ENCODE measurements around the gene ODF2L. TPM values are rescaled to one million over a fixed set of nuclear protein-coding genes. Genes with fewer than 3 reads are reported as not detected.

Gene ODF2L
- 40.2 and 44.8 TPM in 2 replicates for total RNA-seq (2014; rRNA removed; shearing (Covaris generic))

GRCh38 chr1:86395751-86396497 is at the start of gene ODF2L:
Gene ODF2L, minus strand, starts transcription at chr1:86396323. Its CDS starts 9,296 bp downstream, at chr1:86387027.
- peak; percentile 87 for DNase-seq (ENCODE audit: low read depth)

DNA sequence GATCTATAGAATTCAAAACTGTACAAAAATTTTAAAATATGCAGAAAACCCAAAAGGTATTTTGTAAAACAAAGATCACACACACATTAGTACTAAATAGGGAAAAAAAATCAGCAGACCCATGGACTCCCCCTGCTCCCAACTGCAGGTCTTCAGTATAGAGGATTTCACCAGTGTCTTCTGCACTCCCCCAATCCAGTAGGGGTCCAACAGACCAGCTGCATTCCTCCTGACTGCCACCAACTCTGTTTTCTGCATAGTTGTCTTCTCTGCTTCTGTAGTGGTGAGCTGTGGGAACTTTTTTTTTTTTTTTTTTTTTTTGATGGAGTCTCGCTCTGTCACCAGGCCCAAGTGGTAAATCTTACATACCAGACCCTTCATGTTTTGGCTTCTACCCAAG is 49.8 kb upstream of the ODF2L start:
- no peak for DNase-seq (ENCODE audit: low read depth)

DNA sequence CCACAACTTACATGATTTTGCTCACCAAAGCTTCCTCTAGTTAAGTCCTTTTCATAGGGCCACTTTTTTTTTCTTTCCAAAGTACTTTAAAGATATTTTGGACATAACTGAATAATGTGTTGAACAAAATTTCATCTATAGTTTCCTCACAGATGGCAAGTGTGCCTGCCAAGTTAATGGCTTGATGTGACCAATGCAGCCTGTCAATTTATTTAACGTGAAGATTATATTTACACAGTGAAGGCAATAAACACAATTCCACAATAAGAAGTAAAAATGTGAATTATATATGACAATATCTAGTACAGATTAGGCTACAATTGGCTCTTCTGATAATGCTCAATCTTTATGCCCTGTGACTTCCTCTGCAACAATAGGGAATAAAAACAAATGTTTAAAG is 45.9 kb upstream of the ODF2L start:
- DNase-seq (ENCODE audit: low read depth) = no peak

DNA sequence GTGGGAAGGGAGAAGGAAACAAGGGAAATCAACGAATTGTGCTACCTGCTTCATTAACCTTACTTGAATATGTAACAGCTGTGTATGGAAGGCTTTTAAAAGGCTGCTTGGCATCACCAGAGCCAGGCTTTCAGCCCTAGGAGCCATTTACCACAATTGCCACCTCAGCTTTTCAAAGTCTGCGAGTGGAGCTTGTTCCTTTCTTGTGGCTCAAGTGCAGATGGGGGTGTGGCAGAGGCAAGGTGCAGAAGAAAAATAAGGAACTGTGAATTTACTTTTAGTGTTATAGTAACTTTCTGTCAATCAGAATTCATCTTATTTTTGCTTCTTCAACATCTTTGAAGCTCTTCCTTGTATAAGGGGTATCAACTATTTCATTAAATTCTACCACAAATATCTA is 45.5 kb upstream of the ODF2L start:
- no peak for DNase-seq (ENCODE audit: low read depth)

- DNase-seq (ENCODE audit: low read depth) = no peak
These were observed 39.9 kb upstream of the ODF2L start for GRCh38 chr1:86436041-86436440.

DNA sequence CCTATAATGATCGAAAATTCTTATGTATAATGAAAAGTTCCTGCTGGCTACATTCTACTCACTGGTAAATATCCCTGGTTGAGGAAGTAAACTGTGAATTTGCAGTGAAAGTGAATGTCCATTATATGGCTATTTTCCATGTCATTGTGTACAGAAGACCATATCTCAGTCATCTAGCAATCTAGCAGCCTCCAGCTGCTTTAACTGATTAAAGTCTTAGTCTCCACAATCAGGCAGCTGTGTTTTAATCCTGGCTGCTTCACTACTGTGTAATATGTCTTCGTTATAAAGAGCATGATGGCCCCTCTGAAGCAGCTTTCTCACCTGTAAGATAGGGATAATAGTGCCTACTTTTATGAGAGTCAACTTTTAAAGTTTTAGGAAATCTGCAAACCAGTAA is 39.2 kb upstream of the ODF2L start:
- no peak for DNase-seq (ENCODE audit: low read depth)

DNA sequence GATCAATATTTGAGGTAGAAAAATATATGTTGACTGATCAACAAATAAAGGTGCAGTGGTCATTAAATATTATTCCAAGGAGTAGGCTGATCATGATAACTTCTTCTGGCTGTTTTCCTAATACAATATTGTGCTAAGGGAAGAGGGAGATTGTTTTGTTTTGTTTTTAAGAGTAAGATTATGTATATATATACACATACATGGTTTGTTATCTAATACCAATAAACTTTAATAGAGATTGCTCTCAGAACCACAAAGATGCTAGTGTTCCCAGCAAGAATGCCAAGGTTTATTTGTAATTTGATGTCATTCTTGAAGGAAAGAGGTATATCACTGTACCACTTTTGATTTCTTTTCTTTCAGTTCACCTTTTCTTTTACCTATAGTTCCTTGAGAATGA is 37.9 kb upstream of the ODF2L start:
- DNase-seq (ENCODE audit: low read depth) = no peak

DNA sequence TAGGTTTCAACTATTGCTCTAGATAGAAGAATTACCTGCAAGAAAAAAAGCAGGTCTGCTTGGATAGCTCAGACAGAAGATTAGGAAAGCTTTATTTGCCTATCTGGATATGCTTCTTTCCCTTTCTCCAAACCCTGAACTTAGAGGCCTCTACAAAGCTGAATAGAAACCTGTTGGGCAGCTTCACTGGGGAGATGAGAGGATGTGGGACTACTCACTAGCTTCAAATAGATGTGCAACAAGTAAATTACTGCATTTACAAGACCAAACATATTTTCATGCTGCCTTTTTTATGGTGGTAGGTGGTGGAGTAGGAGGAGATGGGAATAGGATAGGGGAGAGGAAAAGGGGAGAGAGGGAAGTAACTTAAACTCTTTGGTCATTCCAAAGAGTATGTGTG is 34.3 kb upstream of the ODF2L start:
- DNase-seq (ENCODE audit: low read depth) = no peak

- DNase-seq (ENCODE audit: low read depth) = peak; percentile 97
These were observed 33.7 kb upstream of the ODF2L start for GRCh38 chr1:86429835-86430234.

- DNase-seq (ENCODE audit: low read depth) = peak; percentile 68
These were observed 33.1 kb upstream of the ODF2L start for GRCh38 chr1:86429122-86429725.

GRCh38 chr1:86423873-86424272 is 27.8 kb upstream of the ODF2L start, which contains the start of gene CLCA2:
Gene CLCA2, plus strand, starts transcription at chr1:86424171. Its CDS starts 77 bp downstream, at chr1:86424248.
- no peak for DNase-seq (ENCODE audit: low read depth)

GRCh38 chr1:86423473-86423872 is 27.4 kb upstream of the ODF2L start:
- DNase-seq (ENCODE audit: low read depth) = peak; percentile 24

DNA sequence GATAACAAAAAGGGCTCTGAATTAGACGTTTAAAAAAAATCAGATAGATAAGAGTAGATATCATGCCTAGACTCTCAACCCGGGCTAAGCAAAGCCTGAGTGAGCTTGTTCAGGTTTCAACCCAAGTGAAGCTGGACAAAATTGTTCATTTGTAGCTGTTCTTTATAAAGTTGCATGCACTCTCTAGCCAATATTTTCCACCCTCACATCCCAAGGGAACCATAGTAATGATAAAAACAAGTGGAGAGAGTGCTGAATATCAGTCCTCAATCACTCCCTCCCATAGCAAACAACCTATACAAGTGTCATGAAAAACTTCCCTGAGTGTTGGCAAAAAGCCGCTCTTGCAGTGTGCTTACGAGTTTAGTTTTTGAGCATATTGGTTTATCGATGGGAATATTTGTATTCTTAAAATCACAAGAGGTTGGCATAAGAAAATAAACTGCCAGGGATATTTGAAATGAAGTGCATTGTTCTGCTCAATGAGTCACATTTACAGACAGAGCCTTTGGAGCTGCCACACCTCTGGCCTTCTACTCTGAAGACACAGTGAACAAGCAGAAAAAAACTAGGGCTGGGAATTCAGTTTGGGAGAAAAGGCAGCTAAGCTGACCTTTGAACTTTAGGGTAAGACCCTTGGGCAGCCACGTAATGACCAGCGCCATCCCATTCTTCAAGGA is 25.6 kb upstream of the ODF2L start:
- no peak for DNase-seq (ENCODE audit: low read depth)

GRCh38 chr1:86419277-86419903 is 23.3 kb upstream of the ODF2L start:
- peak; percentile 40 for DNase-seq (ENCODE audit: low read depth)

- no peak for DNase-seq (ENCODE audit: low read depth)
These were observed 20.2 kb upstream of the ODF2L start for GRCh38 chr1:86416343-86416742.

DNA sequence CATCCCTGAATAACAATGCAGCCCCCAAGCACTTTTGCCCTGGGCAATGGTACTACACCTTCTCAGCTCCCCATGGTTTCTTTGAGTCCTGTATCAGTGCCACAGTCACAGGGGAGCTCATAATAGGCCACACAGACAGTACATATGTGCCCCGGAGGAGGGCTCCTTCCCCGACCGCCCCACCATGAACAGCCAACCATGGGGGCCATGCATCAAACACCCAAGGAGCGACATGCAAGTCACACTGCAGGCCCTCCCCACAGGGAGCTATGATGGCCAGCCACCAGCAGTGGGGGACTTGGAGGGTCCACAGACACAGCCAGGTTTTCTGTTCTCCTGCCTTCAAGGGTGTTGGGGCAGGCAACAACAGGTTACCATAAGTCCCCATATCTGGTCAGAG is 14.8 kb upstream of the ODF2L start:
- DNase-seq (ENCODE audit: low read depth) = no peak

- DNase-seq (ENCODE audit: low read depth) = peak; percentile 60
These were observed 13.4 kb upstream of the ODF2L start for GRCh38 chr1:86409416-86410021.

- DNase-seq (ENCODE audit: low read depth) = no peak
These were observed 371 bp upstream of the ODF2L start for GRCh38 chr1:86396498-86396890.

DNA sequence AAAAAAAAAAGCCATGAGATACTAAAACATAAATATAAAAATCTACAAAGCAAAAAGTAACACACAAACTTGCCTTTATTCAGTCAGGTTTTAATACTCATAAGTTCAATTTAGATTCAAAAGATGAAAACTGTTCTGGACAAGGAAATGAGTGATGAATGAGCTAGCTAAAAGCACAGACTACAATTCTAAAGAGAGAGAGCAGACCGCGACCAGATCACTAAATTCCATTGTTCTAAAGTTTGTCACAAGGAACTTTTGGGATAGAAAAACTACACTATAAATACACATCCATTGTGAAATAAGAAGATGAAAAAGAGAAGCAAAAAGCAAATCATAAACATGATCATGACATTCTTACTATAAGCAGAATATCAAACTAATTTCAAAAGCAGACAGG is 1.7 kb downstream of the ODF2L start:
- peak; percentile 43 for DNase-seq (ENCODE audit: low read depth)

DNA sequence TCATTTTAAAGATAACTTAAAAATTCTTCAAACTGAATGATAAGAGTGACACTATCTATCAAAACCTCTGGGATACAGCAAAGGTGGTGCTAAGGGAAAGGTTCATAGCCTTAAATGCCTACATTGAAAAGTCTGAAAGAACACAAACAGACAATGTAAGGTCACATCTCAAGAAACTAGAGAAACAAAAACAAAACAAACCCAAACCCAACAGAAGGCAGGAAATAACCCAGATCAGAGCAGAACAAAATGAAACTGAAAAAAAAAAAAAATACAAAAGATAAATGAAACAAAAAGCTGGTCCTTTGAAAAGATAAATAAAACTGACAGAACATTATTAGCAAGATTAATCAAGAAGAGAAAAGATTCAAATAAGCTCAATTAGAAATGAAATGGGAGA is 6.8 kb downstream of the ODF2L start:
- DNase-seq (ENCODE audit: low read depth) = no peak

DNA sequence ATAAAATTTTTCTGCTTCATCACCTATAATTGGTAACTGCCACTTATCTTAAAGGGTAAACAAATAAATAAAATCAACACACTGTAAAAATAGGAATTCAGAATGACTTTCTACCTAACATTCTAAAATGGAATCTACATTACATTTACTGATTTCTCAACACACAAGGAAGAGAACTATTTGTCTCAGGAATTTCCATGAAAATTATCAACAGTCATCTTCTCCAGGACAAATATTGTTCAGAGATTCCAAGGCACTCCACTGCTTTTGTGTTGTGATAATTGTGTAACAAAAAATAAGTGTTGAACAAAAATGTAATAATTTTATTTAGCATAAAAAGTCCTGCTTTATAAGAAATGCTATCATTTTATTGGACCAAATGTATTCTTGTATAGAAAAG is 7.3 kb downstream of the ODF2L start:
- no peak for DNase-seq (ENCODE audit: low read depth)
